PFSK-1 (cell line): Measurements from ENCODE around the gene PLAAT5.

Source experiments
- POLR2AphosphoS5 ChIP-seq: IDR thresholded peaks from 2 replicates; pipeline ENCODE4 v1.6.1; 2012; ENCODE audit warnings: low read depth, mild to moderate bottlenecking, control low read depth, low read length, moderate library complexity
- SIN3A ChIP-seq: IDR thresholded peaks from 2 replicates; pipeline ENCODE4 v1.6.1; 2012; ENCODE audit warnings: mild to moderate bottlenecking, low read length, moderate library complexity, borderline replicate concordance; ENCODE audit not compliant: insufficient read depth
- TAF1 ChIP-seq: IDR thresholded peaks from 2 replicates; pipeline ENCODE4 v1.6.1; 2012; ENCODE audit warnings: low read length, control low read depth, borderline replicate concordance; ENCODE audit not compliant: insufficient read depth

- TF ChIP-seq POLR2AphosphoS5 (no peak), TAF1 (no peak), SIN3A (no peak)
Measured at GRCh38 chr11:63485777-63486176, 5.2 kb downstream of the PLAAT5 start.
